HG03558 (cell line): ENCODE data around the gene CPLANE2.
A peak's percentile ranks its signal among the peaks of the same experiment; 100 is the strongest.
"Not testable (repeated sequence)": the region's sequence is repeated elsewhere in the genome, so short reads cannot be mapped to it uniquely, and the experiment has no call there.

Experiments used
- ATAC-seq: cut with Tn5 transposase; IDR thresholded peaks from one replicate; pipeline ENCODE4 v1.9.1; 2021; ENCODE audit warnings: moderate number of reproducible peaks; ENCODE audit not compliant: unreplicated experiment; ENCODE audit errors: extremely low read depth

The CPLANE2 gene

DNA sequence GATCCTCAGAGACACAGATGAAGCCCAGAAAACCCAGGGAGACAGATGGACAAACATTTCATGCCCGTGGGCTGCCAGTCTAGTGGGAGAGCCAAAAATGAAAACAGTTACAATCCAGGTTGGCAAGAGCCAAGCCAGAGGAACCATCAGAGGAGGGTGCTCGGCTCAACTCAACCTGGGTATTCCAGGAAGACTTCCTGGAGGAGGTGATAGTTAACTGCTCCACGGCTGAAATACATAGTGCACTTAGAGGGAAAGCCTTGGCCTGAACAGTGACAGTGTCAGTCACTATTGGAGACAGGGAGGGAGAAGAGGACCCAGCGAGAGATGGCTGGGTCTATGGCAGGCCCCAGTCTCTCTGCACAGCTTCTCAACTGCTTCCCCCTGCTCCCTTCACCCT is 26.4 kb downstream of the CPLANE2 start:
- ATAC-seq, result no peak

DNA sequence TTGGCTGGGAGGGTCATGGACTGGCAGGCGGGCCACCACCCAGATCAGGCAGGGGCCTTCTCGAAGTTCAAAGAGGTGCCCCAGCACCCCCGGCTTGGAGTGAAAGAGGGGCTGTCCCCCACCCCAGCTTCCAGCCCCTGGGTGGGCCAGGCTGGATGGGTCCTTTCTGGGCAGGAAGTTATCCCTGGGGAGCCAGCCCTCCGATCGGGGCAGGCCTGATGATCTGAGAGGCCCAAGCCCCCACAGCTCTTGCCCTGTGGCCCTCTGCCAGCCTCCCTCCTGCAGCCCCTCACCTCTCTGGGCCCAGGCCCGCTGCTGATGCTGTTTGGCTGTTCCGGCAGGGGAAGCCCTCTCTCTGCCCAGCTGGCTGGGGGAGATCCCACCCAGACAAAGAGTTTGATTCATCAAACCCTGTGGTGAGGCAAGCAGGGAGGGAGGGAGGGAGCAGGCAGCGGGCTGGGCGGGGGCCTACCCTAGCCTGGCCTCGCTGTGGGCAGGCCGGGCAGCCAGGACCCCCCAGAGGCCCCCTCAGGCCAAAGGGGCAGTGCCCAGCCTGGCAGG is 27.1 kb downstream of the CPLANE2 start:
- no peak for ATAC-seq

DNA sequence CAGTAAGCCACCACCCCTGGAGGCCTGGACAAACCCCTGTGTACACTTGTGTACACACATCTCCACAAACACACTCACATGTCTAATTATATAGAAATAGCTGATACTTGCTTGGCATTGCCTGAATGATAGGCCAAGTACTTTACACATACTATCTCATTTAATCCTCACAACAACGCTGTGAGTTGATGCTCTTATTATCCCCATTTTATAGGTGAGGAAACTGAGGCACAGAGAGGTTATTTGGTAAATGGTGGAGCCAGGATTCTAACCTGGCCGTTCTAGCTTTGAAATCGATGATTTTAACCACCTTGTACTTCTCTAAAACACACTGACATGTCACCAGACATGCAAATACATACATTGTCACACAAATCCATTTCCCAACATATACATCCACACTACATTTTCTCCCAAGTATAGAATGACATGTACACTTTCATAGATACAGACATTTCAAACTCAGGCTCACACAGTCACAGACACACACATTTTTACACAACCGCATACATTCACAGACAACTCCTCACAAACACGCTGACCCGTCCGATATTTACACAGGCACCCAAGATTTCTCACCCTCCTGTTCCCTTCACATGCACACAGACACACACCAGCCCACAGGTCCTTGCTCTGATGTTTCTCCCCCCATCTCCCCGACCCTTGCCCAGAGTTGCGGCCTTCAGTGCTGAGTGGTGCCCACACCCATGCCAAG is 27.7 kb downstream of the CPLANE2 start:
- ATAC-seq, result no peak

DNA sequence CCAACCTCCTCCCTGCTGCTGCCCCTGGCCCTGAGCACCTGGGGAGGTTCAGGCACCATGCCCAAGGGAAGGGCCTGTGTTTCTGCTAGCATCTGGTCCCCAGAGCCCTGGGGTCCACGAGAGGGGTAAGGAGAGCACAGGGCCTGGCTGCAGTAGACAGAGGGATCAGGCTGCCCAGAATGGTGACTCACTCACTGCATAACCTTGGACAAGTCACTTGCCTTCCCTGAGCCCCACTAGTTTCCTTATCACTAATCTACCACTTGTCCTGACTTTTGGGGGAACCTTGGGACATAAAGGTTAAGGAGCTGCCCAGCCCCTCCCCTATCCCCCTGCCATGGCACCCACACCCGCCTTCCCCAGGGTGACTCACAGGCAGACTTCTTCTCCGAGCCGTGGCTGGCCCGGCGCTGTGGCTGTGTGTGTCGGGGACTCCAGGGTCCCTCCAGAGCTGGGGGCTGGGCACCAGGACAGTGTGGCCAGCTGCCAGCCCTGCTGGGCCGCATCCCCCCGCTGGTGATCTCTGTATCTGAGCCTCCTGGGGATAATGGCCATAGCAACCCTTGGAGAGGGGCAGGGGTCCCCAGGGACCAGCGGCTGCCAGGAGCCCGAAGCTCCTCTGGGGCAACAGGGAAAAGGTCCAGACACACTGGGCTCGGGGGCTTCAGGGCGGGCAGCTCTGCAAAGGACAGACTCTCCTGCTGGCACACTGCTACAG is 28.6 kb downstream of the CPLANE2 start:
- no peak for ATAC-seq

DNA sequence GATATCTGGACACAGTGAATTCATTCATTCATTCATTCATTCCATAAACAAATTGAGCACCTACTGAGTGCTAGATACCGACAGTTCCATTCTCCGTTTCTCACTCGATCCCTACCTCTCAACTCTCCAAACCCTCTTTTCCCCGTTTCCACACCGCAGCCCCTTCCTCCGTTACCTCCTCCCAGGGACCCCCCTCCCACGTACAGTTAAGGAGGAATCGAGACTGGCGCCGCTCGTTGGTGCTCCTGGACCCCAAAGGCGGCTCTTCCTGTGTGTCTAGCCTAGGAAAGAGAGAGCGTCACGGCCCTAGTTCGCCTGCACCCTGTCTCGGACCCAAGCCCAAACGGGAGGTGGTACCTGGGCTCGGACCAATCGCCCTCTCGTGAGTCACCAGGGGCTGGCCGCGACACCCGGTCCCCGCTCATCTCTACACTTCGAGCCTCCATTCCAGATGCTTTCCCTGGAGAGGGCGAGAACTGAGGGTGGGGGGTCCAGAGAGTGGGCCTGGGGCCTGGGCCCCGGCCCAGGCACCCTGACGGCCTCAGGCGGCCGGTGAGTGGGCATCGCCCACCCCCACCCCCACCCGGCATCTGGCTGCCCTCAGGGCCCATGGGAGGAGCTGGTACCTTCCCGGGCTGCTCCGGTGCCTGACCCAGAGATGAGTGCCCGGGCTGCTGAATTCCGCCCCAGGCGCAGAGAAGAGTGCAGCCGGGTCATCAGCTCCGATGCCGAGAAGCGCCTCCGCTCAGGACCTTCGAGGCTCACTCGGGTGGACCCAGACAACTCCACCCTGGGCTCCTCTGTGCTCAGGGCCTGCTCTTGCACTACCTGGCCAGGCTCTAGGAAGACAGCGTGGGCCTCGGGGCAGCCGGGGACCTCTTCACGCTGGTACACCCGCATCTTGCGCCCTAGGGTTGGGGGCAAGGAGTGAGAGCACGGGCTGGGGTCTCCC is 29.4 kb downstream of the CPLANE2 start:
- no peak for ATAC-seq

DNA sequence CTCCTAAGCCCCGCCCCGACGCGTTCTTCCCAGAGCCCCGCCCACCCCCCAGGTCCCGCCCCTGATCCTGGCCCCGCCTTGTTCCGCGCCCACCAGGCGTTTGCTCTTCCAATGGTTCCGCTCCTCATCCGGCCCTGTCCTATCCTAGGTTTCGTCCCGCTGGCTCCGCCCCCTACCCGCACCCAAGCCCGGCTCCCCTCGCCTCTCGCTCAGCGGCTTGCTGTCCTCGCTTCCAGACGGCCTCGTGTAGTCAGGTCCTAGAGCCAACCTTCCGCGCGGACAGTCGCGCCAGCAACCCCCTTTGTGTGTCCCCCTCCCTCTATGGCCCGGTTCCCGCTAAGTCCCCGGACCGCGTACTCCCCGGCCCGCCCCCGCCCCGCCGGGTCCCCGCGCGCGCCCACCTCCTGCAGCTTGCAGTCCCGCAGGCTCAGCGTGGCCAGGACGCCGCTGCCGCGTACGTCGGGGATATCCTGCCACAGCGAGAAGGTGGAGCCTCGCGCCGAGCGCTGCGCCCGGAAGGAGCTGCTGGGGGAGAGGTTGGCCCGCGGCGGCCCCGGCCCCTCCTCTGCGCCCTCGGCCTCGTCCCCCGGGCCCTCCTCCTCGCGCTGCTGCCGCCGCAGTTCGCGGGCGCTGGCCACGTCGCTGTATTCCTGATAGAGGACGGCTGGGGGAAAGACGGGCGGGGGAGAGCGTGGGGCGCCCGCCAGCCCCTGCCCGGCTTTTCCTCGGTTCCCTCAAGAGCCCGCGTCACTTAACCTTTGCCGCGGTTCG is 30.3 kb downstream of the CPLANE2 start:
- ATAC-seq, result peak; percentile 36

DNA sequence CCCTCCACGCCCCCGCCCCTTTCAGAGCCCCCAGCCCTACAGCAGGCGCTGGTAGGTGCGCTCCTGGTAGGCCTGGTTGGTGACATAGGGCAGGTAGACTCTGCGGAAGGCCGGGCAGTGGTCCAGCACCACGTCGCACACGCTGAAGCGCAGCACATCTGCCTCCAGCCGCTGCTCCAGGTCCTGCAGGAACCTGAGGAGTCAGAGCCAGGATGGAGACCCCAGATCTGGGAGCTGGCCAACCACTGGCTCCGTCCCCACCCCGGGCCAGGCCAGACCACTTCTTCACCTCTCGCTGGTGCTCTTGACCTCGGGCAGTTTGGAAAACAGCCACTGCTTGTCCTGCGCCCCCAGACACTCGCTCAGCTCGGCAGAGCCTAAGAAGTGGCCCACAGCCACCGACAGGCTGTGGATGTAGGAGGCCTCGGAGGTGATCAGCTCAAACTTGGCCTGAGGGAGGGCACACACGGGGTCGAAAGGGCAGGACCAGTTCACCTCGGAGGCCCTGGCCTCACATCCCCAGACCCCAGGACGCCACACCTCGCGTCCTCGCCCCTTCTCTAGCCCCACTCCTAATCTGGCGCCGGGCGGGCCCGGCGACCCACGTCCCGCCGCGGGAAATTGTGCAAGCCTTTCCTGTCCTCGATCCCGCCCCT is 31.0 kb downstream of the CPLANE2 start:
- no peak for ATAC-seq

DNA sequence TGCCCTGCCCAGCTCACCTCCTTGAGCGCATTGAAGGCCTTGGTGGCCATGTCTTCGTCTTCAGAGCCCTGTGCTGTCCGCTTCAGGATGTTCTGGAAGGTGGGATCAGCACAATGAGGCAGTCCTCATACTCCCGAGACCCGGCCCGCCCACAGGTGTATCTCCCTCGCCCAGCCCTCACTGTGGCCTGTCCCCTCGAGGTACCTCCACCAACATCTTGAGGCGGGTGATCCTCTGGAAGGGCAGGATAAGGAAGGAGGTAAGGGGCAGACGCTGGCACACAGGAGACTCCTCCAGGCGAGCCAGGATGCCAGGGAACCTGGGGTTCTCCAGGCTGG is 31.7 kb downstream of the CPLANE2 start:
- ATAC-seq, result no peak

DNA sequence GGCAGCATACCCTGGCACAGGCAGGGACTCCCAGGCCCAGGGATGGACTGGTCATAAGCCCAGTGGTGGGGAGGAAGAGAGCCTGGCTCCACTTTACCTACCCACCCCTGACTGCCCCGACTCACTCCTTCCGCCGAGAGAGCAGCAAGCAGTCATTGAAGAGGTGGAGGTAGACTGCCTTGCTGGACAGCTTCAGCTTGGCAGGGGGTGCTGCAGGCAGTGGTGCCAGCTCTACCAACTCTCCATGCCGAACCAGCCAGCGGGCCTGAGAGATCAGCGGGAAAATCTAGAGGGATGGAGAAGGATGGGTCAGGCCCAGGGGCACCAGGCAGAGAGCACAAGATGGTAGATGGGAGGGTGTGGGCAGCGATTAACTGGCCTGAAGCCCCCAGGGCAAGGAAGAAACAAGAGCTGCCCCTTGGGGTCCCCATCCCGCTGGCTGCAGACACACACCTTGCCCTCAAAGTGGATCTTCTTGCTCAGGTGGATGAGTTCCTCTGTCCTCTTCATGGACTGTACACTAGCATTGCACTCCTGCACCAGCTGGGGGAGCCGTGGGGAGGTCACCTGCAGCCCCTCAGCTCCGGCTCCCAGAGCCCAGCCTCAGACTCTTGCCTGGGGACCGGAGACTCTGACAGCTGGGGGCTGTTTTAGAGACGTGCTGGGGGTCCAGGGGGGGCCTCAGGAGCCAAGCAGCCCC is 32.2 kb downstream of the CPLANE2 start:
- ATAC-seq, result no peak

DNA sequence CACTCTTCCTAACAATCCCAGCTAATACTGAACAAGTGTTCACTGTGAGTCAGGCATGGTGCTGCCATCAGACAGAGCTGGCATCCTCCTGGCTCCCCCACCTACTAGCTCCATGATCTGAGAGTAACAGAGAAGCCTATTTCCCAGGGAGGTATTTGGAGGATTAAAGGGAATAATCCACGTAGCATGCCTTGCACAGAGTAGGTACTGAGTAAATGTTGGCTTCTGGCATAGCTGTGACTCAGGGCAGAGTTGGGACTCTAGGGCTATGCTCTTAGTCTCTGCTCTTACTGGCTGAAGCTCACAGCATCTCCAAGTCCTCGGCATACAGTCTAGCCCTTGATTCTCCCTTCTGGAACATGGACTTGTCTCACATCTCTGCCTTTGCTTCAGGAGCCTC is 32.8 kb downstream of the CPLANE2 start:
- ATAC-seq, result no peak

DNA sequence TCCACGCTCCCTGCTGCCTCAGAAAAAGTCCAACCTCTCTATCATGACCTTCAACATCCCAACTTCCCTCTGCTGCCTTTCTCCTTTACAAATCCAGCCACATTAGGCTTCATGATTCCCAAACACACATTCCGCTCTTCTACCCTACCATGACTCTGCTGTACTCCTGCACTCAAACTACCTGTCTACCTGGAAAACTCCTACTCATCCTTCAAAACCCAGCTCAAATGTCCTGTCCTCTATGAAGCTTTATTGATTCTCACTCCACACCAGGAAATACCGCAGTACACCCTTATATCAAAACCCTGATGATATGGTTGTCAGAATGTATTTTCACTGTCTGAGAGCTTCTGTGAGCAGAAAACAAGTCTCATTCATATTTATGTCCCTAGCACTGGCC is 33.4 kb downstream of the CPLANE2 start:
- ATAC-seq, result no peak

DNA sequence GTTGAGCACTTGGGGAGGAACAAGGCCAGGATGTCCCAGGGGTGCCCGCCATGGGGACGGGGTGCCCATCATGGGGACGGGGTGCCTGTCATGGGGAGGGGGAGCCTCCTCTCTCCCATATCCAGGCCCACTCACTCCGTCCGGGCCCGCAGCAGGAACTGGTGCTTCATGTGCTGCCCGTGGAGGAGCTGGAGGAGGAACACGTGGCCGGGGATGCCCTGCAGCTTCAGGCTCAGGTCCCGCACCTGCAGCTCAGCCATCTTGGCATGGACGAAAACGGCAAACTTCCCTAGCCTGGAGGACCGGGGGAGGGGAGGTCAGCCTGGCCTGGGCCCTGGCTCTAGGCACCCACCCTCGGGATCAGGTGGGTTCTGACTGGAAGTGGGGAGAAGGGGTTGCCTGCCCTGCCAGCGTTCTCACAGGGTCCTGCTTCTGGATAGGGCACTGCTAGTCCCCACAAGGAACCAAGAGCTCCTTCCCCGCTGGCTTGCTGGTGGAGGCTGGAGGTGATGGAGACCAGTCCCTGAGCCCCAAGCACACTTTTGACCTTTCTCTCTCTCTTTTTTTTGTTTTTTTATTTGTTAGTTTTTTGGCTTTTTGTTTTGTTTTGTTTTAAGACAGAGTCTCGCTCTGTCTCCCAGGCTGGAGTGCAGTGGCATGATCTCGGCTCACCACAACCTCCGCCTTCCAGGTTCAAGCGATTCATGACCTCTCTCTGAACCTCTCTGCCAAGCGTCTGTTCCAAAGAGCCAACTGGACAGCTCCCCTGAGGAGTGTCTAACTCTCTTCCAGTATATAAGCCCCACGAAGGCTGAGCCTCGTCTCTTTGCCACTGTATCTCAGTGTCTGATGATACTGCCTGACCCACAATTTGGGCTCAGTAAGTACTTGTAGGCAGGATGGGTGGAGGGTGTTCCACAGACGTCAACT is 34.4 kb downstream of the CPLANE2 start:
- ATAC-seq, result no peak

DNA sequence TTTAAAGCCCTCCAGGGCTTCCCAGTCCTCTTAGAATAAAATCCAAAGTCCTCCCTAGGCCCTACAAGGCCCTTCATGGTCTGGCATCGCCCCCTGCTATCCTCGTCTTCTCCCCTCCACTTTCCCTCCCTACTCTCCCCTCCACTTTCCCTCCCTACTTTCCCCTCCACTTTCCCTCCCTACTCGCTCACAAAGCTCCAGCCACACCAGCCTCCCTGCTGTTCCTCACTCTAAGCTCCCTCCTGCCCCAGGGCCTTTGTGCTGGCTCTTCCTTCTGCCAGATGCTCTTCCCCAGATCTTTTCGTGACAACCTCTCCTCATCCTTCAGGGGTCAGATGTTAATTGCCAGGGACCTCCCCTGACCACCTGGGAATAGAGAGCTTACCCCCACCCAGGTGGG is 37.3 kb downstream of the CPLANE2 start:
- ATAC-seq, result no peak

DNA sequence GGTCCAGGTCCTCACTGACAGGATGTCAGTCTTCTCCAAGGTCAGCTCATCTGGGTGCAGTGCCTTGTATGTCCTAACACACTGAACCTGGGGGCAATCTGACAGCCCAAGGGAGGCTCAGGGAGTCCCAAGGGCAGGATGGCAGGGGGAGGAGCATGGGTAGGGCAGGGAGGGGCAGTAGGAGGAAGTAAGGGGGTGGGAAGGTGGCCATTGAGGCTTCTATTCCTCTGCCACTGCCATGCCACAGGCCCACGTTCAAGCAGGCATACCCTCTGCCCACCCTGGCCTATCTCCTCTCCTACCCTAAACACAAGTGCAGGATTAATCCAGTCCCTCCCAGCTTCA is 37.9 kb downstream of the CPLANE2 start:
- no peak for ATAC-seq

DNA sequence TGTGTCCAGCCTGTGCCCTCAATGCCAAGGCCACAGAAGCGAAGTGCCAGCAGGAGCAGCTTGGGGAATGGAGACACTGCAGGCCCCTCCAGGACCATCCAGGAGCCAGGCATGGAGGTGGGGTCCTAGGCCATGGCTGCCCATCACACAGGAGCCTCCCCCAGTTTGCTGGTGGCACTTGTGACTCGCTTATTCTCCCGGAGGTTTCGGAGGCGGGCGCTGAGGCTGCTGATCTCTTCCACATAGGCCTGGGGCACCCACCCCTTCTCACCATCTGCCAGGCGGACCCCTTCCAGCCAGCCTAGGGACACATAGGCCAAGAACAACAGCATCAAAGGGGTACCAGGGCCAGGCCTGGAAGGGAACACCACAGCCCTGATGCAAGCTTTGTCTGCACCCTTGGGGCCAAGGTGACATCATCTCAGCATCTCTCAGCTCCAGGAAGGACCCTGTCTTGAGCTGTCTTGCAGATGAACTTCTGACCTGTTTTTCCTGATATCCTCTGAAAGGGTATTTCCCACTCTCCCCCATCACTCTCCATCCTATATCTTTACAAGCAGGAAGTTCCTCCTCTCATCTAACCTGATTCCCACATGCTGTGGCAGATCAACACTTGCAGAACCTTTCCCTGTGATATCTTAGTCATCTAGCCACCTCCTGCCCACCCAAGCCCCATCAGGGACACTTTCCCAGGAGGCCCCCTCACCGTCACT is 38.4 kb downstream of the CPLANE2 start:
- no peak for ATAC-seq

DNA sequence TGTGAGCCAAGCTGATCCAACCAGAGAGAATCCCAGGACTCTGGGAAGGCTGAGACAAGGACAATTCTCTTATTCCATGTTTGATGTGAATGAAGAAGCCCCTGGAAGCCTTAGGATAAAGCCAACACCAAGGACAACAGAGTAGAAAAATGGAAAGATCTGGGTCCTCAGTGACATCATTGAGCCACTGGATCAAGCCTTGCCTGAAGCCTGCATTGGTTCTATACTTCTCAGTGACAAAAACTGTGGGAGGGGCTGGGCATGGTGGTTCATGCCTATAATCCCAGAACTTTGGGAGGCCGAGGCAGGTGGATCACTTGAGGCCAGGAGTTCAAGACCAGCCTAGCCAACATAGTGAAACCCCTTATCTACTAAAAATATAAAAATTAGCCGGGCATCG is 40.1 kb downstream of the CPLANE2 start:
- ATAC-seq, result no peak

DNA sequence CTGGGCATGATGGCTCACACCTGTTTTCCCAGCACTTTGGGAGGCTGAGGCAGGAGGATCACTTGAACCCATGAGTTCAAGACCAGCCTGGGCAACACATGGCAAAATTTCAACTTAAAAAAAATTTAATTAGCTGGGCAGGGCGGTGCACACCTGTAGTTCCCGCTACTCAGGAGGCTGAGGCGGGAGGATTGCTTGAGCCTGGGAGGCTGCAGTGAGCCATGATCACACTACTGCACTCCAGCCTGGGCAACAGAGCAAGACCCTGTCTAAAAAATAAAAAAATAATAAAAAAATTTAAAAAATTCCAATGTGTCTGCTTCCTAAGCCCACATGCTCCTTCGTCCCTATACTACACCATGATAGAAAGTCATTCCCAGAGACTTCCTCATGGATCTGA is 40.8 kb downstream of the CPLANE2 start:
- ATAC-seq, result not testable (repeated sequence)
